Esophagus muscularis mucosa (tissue), 3 donors: ENCODE data around the gene ASB7.

Experiments used
- POLR2A ChIP-seq: fragments of 450-650 bp; IDR thresholded peaks from one replicate; pipeline ENCODE4 v1.6.1; 2017; ENCODE audit warnings: antibody characterized with exemption, moderate library complexity, mild to moderate bottlenecking, low read depth
- TF ChIP-seq, protein P1 (sequence below), 3 experiments: fragments of 200-600 bp in 2 of 3; fragments of 450-650 bp in 1 of 3; sonication (generic) in 2 of 3; IDR thresholded peaks; one replicate each; pipeline ENCODE4 v1.5.1; 2017 to 2019; ENCODE audit warnings: antibody characterized with exemption in 3 of 3, mild to moderate bottlenecking in 2 of 3, moderate library complexity in 1 of 3

DNA sequence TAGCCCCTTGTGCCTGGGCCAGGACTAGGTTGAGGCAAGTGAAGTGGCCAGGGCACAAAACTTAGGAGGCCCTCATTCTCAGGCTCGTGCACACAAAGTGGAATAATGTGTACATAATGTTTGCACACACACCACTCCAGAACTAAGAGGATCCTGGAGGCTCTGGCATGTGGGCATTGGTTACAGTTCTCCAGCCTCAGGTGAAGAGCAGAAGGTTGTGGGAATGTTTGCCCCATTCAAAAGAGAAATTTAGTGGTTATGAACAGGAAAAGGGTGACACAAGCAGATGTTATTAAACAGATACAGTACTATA, 31.3 kb downstream of the ASB7 start:
- TF ChIP-seq, protein P1, sequence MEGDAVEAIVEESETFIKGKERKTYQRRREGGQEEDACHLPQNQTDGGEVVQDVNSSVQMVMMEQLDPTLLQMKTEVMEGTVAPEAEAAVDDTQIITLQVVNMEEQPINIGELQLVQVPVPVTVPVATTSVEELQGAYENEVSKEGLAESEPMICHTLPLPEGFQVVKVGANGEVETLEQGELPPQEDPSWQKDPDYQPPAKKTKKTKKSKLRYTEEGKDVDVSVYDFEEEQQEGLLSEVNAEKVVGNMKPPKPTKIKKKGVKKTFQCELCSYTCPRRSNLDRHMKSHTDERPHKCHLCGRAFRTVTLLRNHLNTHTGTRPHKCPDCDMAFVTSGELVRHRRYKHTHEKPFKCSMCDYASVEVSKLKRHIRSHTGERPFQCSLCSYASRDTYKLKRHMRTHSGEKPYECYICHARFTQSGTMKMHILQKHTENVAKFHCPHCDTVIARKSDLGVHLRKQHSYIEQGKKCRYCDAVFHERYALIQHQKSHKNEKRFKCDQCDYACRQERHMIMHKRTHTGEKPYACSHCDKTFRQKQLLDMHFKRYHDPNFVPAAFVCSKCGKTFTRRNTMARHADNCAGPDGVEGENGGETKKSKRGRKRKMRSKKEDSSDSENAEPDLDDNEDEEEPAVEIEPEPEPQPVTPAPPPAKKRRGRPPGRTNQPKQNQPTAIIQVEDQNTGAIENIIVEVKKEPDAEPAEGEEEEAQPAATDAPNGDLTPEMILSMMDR (IDR thresholded peaks at IDR 0.05): no peak
- TF ChIP-seq POLR2A: no peak
